H1 (cell line): ENCODE results near the gene ABCC2. TPM values are rescaled to one million over a fixed set of nuclear protein-coding genes. Genes with fewer than 3 reads are reported as not detected.

Source experiments
- CTCF ChIA-PET: fragments of 300-600 bp; sonication (Branson Sonifier 250); formaldehyde crosslinking; loops from one replicate; lab custom pipeline; 2021; ENCODE audit not compliant: partially characterized antibody; lab: Charles Lee
- POLR2A ChIA-PET: fragments of 300-600 bp; sonication (Branson Sonifier 250); formaldehyde crosslinking; loops from one replicate; lab custom pipeline; 2021; ENCODE audit warnings: inconsistent platforms; ENCODE audit not compliant: partially characterized antibody; lab: Charles Lee
- DNase-seq, 2 experiments: peaks; one replicate each; pipeline versions ENCODE4 v3.0.0 to v3.0.0-alpha.2; 2010 to 2022; ENCODE audit warnings: low spot score in 2 of 2, low read depth in 1 of 2, mixed read lengths in 1 of 2
- FAIRE-seq: peaks from 2 replicates; lab custom pipeline; 2011; peaks lifted over from hg19 to GRCh38; lab: Jason Lieb, UNC
- H2AFZ ChIP-seq: 2 replicates; pipeline ENCODE4 v1.8.1; 2012; ENCODE audit warnings: low read length, inconsistent platforms
- H2AK5ac ChIP-seq: 2 replicates; pipeline ENCODE4 v1.6.1; 2013; ENCODE audit warnings: low read depth, low read length
- H2BK120ac ChIP-seq: replicated peaks from 2 replicates; pipeline ENCODE3; 2013; ENCODE audit warnings: low read depth, low read length, inconsistent platforms
- H2BK12ac ChIP-seq: 2 replicates; pipeline ENCODE4 v1.6.1; 2013; ENCODE audit warnings: low read depth, low read length
- H2BK15ac ChIP-seq: 2 replicates; pipeline ENCODE4 v1.6.1; 2013; ENCODE audit warnings: low read length
- H2BK20ac ChIP-seq: 2 replicates; pipeline ENCODE4 v1.6.1; 2013; ENCODE audit warnings: low read length
- H2BK5ac ChIP-seq: 2 replicates; pipeline ENCODE4 v1.6.1; 2013; ENCODE audit warnings: low read depth, low read length
- H3K14ac ChIP-seq: 2 replicates; pipeline ENCODE4 v1.6.1; 2013; ENCODE audit warnings: inconsistent platforms; ENCODE audit not compliant: insufficient read length
- H3K18ac ChIP-seq: 2 replicates; pipeline ENCODE4 v1.6.1; 2013; ENCODE audit warnings: low read length; ENCODE audit errors: extremely low read depth
- H3K23ac ChIP-seq: 2 replicates; pipeline ENCODE4 v1.6.1; 2013; ENCODE audit warnings: inconsistent platforms; ENCODE audit not compliant: insufficient read length
- H3K23me2 ChIP-seq: 2 replicates; pipeline ENCODE4 v1.6.1; 2013; ENCODE audit warnings: low read depth, low read length
- H3K27ac ChIP-seq: 2 replicates; pipeline ENCODE4 v1.6.1; 2011; ENCODE audit warnings: low read depth, low read length, inconsistent platforms
- H3K27me3 ChIP-seq, 4 experiments: replicated peaks in 1 of 4; 1 replicate in 1 of 4; 2 replicates in 3 of 4; pipeline versions ENCODE4 v1.6.1 to v1.8.1; 2011 to 2013; ENCODE audit warnings: low read length in 3 of 4, mild to moderate bottlenecking in 3 of 4, inconsistent platforms in 2 of 4, mixed read lengths in 2 of 4, moderate library complexity in 1 of 4; ENCODE audit not compliant: control insufficient read depth in 3 of 4, insufficient read depth in 3 of 4; ENCODE audit errors: extremely low read depth in 1 of 4
- H3K36me3 ChIP-seq, 4 experiments: 2 replicates each; pipeline versions ENCODE4 v1.6.1 to v1.8.1; 2011 to 2013; ENCODE audit warnings: mild to moderate bottlenecking in 4 of 4, low read length in 3 of 4, moderate library complexity in 2 of 4, control low read depth in 1 of 4, inconsistent platforms in 1 of 4; ENCODE audit not compliant: insufficient read depth in 4 of 4, control insufficient read depth in 2 of 4
- H3K4ac ChIP-seq: replicated peaks from 2 replicates; pipeline ENCODE3; 2013; ENCODE audit warnings: low read length, low read depth, mixed read lengths, inconsistent platforms; ENCODE audit not compliant: insufficient read length
- H3K4me1 ChIP-seq, 4 experiments: replicated peaks in 1 of 4; 1 replicate in 1 of 4; 2 replicates in 3 of 4; pipeline versions ENCODE4 v1.6.1 to v1.8.1; 2011 to 2013; ENCODE audit warnings: low read length in 3 of 4, inconsistent platforms in 2 of 4, mixed read lengths in 1 of 4; ENCODE audit not compliant: insufficient read depth in 4 of 4, control insufficient read depth in 3 of 4
- H3K4me2 ChIP-seq, 2 experiments: 2 replicates each; pipeline versions ENCODE4 v1.6.1 to v1.8.1; 2011 to 2013; ENCODE audit warnings: low read depth in 2 of 2, low read length in 2 of 2, control low read depth in 1 of 2, inconsistent platforms in 1 of 2, mild to moderate bottlenecking in 1 of 2; ENCODE audit not compliant: insufficient read depth in 1 of 2
- H3K4me3 ChIP-seq, 4 experiments: fragments of 200-600, 300-600 bp in 1 of 4; sonication (generic), shearing (Covaris generic), sonication (Bioruptor Twin) in 1 of 4; 2 replicates each; pipeline versions ENCODE4 v1.5.1 to v1.8.1; 2011 to 2016; ENCODE audit warnings: low read length in 4 of 4, low read depth in 3 of 4, control low read depth in 2 of 4, inconsistent platforms in 2 of 4, mild to moderate bottlenecking in 2 of 4, mixed read lengths in 1 of 4, moderate library complexity in 1 of 4; ENCODE audit not compliant: insufficient read depth in 2 of 4; ENCODE audit errors: extremely low read depth in 1 of 4
- H3K56ac ChIP-seq: replicated peaks from 2 replicates; pipeline ENCODE3; 2013; ENCODE audit warnings: low read depth, mild to moderate bottlenecking, mixed read lengths, low read length, inconsistent platforms; ENCODE audit not compliant: insufficient read length
- H3K79me1 ChIP-seq: 2 replicates; pipeline ENCODE4 v1.6.1; 2013; ENCODE audit warnings: low read depth, low read length, control low read depth
- H3K79me2 ChIP-seq, 2 experiments: 2 replicates each; pipeline versions ENCODE4 v1.6.1 to v1.8.1; 2012 to 2013; ENCODE audit warnings: low read length in 2 of 2, mild to moderate bottlenecking in 2 of 2, inconsistent platforms in 1 of 2; ENCODE audit not compliant: insufficient read depth in 2 of 2, control insufficient read depth in 1 of 2
- H3K9ac ChIP-seq, 4 experiments: replicated peaks in 1 of 4; 1 replicate in 1 of 4; 2 replicates in 3 of 4; pipeline versions ENCODE4 v1.6.1 to v1.8.1; 2011 to 2013; ENCODE audit warnings: low read depth in 3 of 4, low read length in 3 of 4, control low read depth in 2 of 4, mild to moderate bottlenecking in 2 of 4, moderate library complexity in 2 of 4, inconsistent platforms in 1 of 4; ENCODE audit errors: extremely low read depth in 1 of 4
- H3K9me3 ChIP-seq, 2 experiments: 2 replicates each; pipeline versions ENCODE4 v1.6.1 to v1.8.1; 2012 to 2013; ENCODE audit warnings: mild to moderate bottlenecking in 2 of 2, moderate library complexity in 2 of 2, control low read depth in 1 of 2, inconsistent platforms in 1 of 2, low read depth in 1 of 2, low read length in 1 of 2, mixed read lengths in 1 of 2; ENCODE audit not compliant: insufficient read depth in 2 of 2
- H4K20me1 ChIP-seq, 2 experiments: replicated peaks in 1 of 2; 2 replicates each; pipeline versions ENCODE3 to v1.8.1; 2011 to 2013; ENCODE audit warnings: inconsistent platforms in 2 of 2, low read length in 2 of 2, mild to moderate bottlenecking in 1 of 2; ENCODE audit not compliant: insufficient read depth in 2 of 2, control insufficient read depth in 1 of 2
- H4K5ac ChIP-seq: 2 replicates; pipeline ENCODE4 v1.6.1; 2013; ENCODE audit warnings: low read length, low read depth, mixed read lengths, inconsistent platforms; ENCODE audit not compliant: insufficient read length
- H4K8ac ChIP-seq: 2 replicates; pipeline ENCODE4 v1.8.0; 2013; ENCODE audit warnings: mild to moderate bottlenecking, moderate library complexity, low read length, inconsistent platforms; ENCODE audit not compliant: insufficient read depth; ENCODE audit errors: extremely low read depth
- H4K91ac ChIP-seq: replicated peaks from 2 replicates; pipeline ENCODE3; 2013; ENCODE audit warnings: low read length, mixed read lengths, inconsistent platforms; ENCODE audit not compliant: insufficient read length
- BACH1 ChIP-seq: IDR thresholded peaks from 2 replicates; pipeline ENCODE4 v1.6.1; 2012; ENCODE audit warnings: low read length, improper control_type of control experiment
- CBX5 ChIP-seq: fragments of 300-800, 300-1000 bp; sonication (generic); IDR thresholded peaks from 2 replicates; pipeline ENCODE4 v1.7.1; 2016; ENCODE audit warnings: antibody characterized with exemption, low read length, low read depth
- CEBPB ChIP-seq: IDR thresholded peaks from 2 replicates; pipeline ENCODE4 v1.6.1; 2012; ENCODE audit warnings: low read depth, low read length
- HDAC2 ChIP-seq, 2 experiments: fragments of 300-600 bp in 1 of 2; sonication (generic) in 1 of 2; IDR thresholded peaks; 2 replicates each; pipeline ENCODE4 v1.6.1; 2011 to 2012; ENCODE audit warnings: low read depth in 2 of 2, low read length in 2 of 2, mild to moderate bottlenecking in 2 of 2, moderate library complexity in 2 of 2, borderline replicate concordance in 1 of 2, inconsistent platforms in 1 of 2
- JUN ChIP-seq: IDR thresholded peaks from 2 replicates; pipeline ENCODE4 v1.6.1; 2011; ENCODE audit warnings: low read depth, mild to moderate bottlenecking, improper control_type of control experiment, low read length
- SP2 ChIP-seq: IDR thresholded peaks from 2 replicates; pipeline ENCODE4 v1.6.1; 2012; ENCODE audit warnings: mild to moderate bottlenecking, low read length, inconsistent platforms
- WGBS, 2 experiments: shearing (Covaris generic) in 1 of 2; methylation state at CpG; one replicate each; pipeline versions ENCODE4 v1.1.6 to v1.1.7; 2013 to 2015; ENCODE audit warnings: low lambda C conversion rate in 2 of 2, mixed read lengths in 2 of 2, inconsistent platforms in 1 of 2, low coverage in 1 of 2, missing lambda C conversion rate in 1 of 2; ENCODE audit not compliant: insufficient replicate concordance in 2 of 2, insufficient coverage in 1 of 2, insufficient read length in 1 of 2; ENCODE audit errors: extremely low coverage in 1 of 2, missing lambda C conversion rate in 1 of 2; 5-methylcytosine and 5-hydroxymethylcytosine counted together
- polyA plus RNA-seq, 7 experiments: library from polyadenylated mRNA; depleted of rRNA in 3 of 7; stranded (reverse) in 5 of 7; unstranded in 2 of 7; fragments of >200 nt in 5 of 7; fragments of 200-250 nt in 2 of 7; gene quantifications; 1 replicate in 5 of 7; 2 replicates in 1 of 7; 4 replicates in 1 of 7; pipeline versions ENCODE4 v1.2.1 to v1.2.3, GENCODE V29; 2011 to 2013; ENCODE audit warnings: missing spikeins in 2 of 7, mixed read lengths in 2 of 7
- total RNA-seq: library from RNA; stranded (reverse); fragmentation: NEBNext Ultra II Directional; extraction: Animal tissue kit (Norgen Biotek cat#: 25700); gene quantifications from 2 replicates; pipeline ENCODE4 v1.2.1, GENCODE V29; 2021

Gene ABCC2
- total and polyA plus RNA-seq, 2 of the 8 experiments (the other 6 are each of a cell fraction or from before 2014, with no cell fraction given) = 0.74 to 1.1 TPM

- no peak overlapping the region for H3K18ac ChIP-seq
- POLR2A ChIA-PET = interaction anchor here (0.7 to 5.8 kb wide), 4 partner anchors 9 to 34 kb away, joined by 3 to 58 read pairs (median 8); no protein-coding TSS in a partner anchor
- H3K4me3 ChIP-seq = no peak overlapping the region
- no peak overlapping the region for H4K91ac ChIP-seq
- H2BK5ac ChIP-seq = no peak overlapping the region
- H3K4ac ChIP-seq = no peak overlapping the region
- no peaks in the 10 kb centered on the region for H3K4me1 ChIP-seq
- no peak overlapping the region for H2BK20ac ChIP-seq
- no peaks in the 10 kb centered on the region; the same call in 1 of the 2 replicates for H3K79me1 ChIP-seq
- no peak overlapping the region for H3K56ac ChIP-seq
- no peak overlapping the region for H2BK120ac ChIP-seq
- no peak overlapping the region for H2AK5ac ChIP-seq
- H3K79me2 ChIP-seq = no peaks in the 10 kb centered on the region
- peaks cover 8 to 28% (median 21%) of the 10 kb centered on the region in 4 experiments; a peak in 7 of 8 replicates for H3K36me3 ChIP-seq
- H3K14ac ChIP-seq = no peak overlapping the region
- no peak overlapping the region for H4K5ac ChIP-seq
- no peaks in the 10 kb centered on the region for H3K23me2 ChIP-seq
- H2BK12ac ChIP-seq = no peak overlapping the region
- H2AFZ ChIP-seq = no peak overlapping the region
- H3K27ac ChIP-seq = no peak overlapping the region
- H2BK15ac ChIP-seq = no peak overlapping the region
- no peak overlapping the region for H3K4me2 ChIP-seq
- no peaks in the 10 kb centered on the region for H3K27me3 ChIP-seq
- no peak overlapping the region for H4K8ac ChIP-seq
- peaks cover 0 to 3% of the 10 kb centered on the region in 2 experiments for H4K20me1 ChIP-seq
- DNase-seq (no peak), FAIRE-seq (no peak)
- H3K9me3 ChIP-seq = no peaks in the 10 kb centered on the region
- no peak overlapping the region for H3K23ac ChIP-seq
- H3K9ac ChIP-seq = no peak overlapping the region
- WGBS, 2 experiments = 88% methylated on average over 5 of the region's 5 CpGs; no CpG with 5 or more reads in 1 of the 2 experiments
- CTCF ChIA-PET = interaction anchor here (0.7 to 3.2 kb wide), 5 partner anchors 13 to 174 kb away, joined by 3 to 16 read pairs (median 12); no protein-coding TSS in a partner anchor
- TF ChIP-seq CEBPB (no peak), BACH1 (no peak), SP2 (no peak), JUN (no peak), CBX5 (no peak), HDAC2 (IDR thresholded peaks at IDR 0.05; ENCODE audit: borderline replicate concordance in 1 of 2, low read depth in 2 of 2, low read length in 2 of 2) (no peak)
Measured at GRCh38 chr10:99872367-99873162, 90.1 kb downstream of the ABCC2 start.
